Sigmoid colon (tissue), 4 donors: ENCODE data around the gene F8.

ENCODE experiments used
- EP300 ChIP-seq, 4 donors: sonication (generic); formaldehyde crosslinking; IDR thresholded peaks; one replicate each; pipeline ENCODE4 v1.6.1; 2017; ENCODE audit warnings: antibody characterized with exemption in 4 of 4
- POLR2A ChIP-seq, 2 donors: fragments of 450-650 bp; IDR thresholded peaks; one replicate each; pipeline ENCODE4 v1.6.1; 2016; ENCODE audit warnings: antibody characterized with exemption in 2 of 2, mild to moderate bottlenecking in 2 of 2, moderate library complexity in 2 of 2
- POLR2AphosphoS5 ChIP-seq, 4 donors: sonication (generic); formaldehyde crosslinking; IDR thresholded peaks; one replicate each; pipeline ENCODE4 v1.6.1; 2017; ENCODE audit warnings: antibody characterized with exemption in 4 of 4
- TF ChIP-seq, protein P1 (sequence below), 4 experiments: fragments of 450-650 bp in 3 of 4; fragments of 200-600 bp in 1 of 4; IDR thresholded peaks; one replicate each; pipeline ENCODE4 v1.5.1; 2016 to 2019; ENCODE audit warnings: antibody characterized with exemption in 4 of 4, mild to moderate bottlenecking in 3 of 4, moderate library complexity in 2 of 4

- TF ChIP-seq, protein P1, sequence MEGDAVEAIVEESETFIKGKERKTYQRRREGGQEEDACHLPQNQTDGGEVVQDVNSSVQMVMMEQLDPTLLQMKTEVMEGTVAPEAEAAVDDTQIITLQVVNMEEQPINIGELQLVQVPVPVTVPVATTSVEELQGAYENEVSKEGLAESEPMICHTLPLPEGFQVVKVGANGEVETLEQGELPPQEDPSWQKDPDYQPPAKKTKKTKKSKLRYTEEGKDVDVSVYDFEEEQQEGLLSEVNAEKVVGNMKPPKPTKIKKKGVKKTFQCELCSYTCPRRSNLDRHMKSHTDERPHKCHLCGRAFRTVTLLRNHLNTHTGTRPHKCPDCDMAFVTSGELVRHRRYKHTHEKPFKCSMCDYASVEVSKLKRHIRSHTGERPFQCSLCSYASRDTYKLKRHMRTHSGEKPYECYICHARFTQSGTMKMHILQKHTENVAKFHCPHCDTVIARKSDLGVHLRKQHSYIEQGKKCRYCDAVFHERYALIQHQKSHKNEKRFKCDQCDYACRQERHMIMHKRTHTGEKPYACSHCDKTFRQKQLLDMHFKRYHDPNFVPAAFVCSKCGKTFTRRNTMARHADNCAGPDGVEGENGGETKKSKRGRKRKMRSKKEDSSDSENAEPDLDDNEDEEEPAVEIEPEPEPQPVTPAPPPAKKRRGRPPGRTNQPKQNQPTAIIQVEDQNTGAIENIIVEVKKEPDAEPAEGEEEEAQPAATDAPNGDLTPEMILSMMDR (IDR thresholded peaks at IDR 0.05) = no peak
- TF ChIP-seq POLR2A (IDR thresholded peaks at IDR 0.05) (no peak), EP300 (IDR thresholded peaks at IDR 0.05) (no peak), POLR2AphosphoS5 (IDR thresholded peaks at IDR 0.05) (no peak)
Observed at GRCh38 chrX:155069414-155069813, 46.9 kb upstream of the F8 start.
